ENCODE results near the gene SNX21. TPM values are rescaled to one million over a fixed set of nuclear protein-coding genes. Genes with fewer than 3 reads are reported as not detected.

The SNX21 gene
- total RNA-seq, 1 donor from 2014 or later = 52.6 TPM

DNA sequence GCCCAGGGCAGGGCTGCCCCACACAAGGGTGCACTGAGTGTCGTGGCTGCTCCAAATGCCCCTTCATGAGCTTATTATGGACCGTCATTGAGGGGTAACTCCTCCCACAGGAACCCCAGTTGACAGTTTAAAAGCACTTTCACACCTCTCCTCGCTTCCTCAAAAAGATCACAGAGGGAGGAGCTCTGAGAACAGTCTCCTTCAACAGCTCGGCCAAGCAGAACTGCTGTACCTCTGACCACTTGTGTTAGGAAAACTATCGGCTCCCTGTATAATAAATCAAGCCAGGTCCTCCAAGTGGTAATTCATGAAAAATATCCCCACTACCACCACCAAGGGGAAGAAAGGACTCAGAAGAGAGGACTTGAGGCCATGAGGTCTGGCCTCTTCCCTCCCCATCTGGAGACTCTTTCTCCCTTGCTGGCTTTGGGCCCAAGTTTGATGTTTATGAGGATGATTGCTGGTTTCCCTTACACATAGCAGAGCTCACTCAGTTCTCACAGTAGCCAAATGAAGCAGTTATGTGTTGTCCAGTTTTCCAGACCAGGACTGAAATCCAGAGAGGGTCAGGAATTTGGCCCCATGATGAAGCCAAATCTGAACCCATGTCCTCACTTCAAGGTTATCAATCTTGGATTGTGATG is 8.7 kb downstream of the SNX21 start:
- DNase-seq (ENCODE audit: low spot score) (no peak), ATAC-seq (peak; percentile 68)
- intact Hi-C loops (cut with DNase I) = no loop called here

DNA sequence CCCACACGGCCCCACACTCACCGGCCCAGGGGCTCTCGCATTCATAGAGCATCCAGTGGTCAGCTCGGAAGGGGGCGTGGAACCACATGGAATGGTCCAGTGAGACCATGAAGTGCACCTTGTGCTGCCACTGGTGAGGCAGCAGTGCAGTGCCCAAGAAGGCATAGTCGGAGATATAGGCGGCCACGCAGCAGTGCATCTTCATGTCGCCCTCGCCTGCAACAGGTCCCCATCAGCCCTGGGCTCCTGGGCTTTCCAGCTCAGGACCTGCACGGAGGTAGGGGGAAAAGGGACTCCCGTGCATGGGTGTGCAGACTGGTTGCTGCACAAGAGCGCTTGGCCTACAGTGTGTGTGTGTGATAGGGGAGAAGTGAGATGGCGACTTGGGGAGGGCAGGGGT is 9.9 kb downstream of the SNX21 start:
- intact Hi-C loops (cut with DNase I) = no loop called here
- DNase-seq (ENCODE audit: low spot score) (no peak), ATAC-seq (peak; percentile 2)

DNA sequence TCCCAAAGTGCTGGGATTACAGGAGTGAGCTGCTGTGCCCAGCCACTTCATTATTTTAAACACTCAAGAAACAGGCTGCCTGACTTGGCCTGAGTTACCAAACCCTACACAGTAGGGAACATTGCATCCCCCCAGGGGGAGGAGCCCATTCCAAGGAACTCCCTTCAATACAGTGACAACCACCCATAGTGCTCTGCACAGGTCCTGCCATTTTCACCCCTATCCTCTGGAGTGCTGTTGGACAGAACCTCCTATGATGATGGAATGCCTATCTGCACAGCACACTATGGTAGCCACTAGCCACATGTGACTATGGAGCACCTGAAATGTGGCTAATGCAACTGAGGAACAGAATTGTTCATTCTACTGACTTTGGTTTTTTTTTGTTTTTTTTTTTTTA is 11.9 kb downstream of the SNX21 start:
- ATAC-seq (no peak), DNase-seq (ENCODE audit: low spot score) (no peak)
- intact Hi-C loops (cut with DNase I) = no loop called here

DNA sequence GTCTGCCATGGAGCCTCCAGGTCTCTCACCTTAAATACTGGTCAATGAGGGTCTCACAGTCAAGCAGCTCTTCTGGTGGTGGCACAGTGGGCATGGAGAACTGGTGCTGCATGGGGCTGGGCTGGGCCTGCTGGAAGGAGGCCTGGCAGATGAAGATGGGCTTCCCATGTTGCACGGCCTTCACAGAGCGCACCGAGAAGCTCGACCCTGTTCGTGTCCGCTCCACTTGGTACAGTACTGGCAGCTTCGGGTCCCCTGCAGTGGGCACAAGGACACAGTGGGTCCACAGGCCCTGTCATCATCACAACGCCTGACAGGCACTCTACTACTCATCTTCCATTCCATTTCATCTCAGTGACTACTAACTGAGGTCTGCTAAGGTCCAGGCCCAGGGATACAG is 14.8 kb downstream of the SNX21 start:
- ATAC-seq (no peak), DNase-seq (ENCODE audit: low spot score) (no peak)
- intact Hi-C loops (cut with DNase I) = no loop called here

DNA sequence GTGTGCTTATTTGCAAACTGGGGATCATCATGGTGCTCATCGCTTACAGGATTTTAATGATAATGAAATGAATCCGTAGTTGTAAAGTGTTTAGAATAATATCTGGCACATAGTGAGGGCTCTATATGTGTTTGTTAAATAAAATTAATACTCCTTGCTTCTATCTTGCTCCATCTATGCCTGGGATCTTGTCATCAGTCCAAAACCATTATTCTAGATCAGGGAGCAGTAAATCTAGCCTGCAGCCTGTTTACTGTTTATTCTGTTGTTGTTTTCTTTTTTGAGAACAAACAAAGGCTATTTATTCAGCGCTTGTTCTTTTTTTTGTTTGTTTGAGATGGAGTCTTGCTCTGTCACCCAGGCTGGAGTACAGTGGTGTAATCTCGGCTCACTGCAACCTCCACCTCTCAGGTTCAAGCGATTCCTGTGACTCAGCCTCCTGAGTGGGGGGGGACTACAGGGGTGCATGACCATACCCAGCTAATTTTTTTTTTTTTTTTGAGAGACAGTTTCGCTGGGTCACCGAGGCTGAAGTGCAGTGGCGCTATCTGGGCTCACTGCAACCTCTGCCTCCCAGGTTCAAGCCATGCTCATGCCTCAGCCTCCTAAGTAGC is 15.5 kb downstream of the SNX21 start:
- intact Hi-C loops (cut with DNase I) = no loop called here
- no peak for ATAC-seq
- DNase-seq (ENCODE audit: low spot score) = no peak

DNA sequence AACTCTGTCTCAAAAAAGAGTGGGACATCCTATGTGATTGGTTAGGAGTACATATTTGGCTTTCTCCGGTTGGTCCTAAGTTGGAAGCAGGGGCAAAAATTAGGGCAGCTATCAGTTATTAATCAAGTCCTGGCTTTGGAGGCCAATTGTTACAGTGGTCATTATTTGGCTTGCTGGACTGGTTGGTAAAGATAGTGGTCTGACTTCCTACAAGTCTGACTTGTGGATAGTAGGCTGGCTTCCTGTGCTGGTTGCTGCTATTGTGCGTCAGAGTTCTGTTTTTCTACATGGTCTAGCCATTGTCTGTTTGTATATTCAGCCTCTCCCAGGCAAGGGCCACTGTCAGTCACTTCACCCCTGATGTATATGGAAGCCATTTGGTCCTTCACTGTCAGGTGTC is 16.6 kb downstream of the SNX21 start:
- no peak for ATAC-seq
- DNase-seq (ENCODE audit: low spot score) = no peak
- intact Hi-C loops (cut with DNase I) = no loop called here

DNA sequence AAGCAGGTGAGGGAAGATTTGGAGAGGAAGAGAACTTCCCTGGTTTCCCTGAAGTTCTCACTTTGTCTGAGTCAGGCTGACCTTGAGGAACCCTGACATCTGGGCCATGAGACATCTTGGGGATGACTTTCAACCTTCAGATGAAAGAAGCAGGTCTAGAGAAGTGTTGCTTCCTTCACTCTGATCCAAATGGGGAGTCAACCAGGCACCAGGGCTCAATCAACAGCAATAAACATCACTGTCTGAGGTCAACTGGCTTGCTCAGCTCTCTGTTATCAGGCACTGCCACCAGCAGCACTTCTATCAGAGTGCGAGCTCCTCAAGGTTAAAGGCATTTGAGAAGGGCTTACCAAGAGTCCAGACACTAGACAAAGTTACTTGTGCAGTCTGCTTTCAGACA is 17.3 kb downstream of the SNX21 start:
- ATAC-seq = no peak
- DNase-seq (ENCODE audit: low spot score) = no peak

DNA sequence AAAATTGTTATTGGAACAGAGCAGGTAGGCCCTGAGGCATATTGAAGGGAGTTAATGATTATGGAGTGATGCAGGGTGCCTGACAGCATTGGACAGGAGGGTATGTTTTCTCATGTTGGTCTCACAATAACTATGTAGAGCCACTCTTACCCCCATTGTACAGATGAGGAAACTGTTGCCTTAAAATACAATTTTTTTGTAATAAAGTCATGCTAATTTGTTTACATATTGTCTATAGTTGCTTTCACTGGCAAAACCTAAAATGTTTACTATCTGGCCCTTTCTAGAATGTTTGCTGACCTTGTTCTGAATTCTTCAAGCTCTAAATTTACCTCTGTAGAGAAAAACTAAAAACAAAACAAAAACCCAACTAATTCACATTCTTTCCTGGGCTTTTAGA is 17.9 kb downstream of the SNX21 start:
- ATAC-seq (no peak), DNase-seq (ENCODE audit: low spot score) (no peak)
- intact Hi-C loops (cut with DNase I) = no loop called here

More for the DNA sequence above, 17.3 kb downstream of the SNX21 start:
- intact Hi-C loops (cut with DNase I) = no loop called here

DNA sequence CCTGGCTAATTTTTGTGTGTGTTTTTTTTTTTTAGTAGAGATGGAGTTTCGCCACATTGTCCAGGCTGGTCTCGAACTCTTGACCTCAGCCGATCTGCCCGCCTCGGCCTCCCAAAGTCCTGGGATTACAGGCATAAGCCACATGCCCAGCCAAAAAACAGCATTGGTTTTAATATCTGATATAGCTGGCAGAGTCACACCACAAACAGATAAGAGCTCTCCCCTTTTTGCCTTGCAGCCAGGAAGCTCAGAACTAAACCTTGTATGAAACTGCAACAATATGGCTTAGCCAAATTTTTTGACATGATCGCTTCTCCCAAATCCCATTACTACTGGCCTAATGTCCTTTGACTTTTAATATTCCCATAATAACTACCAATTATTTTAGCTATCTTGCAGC is 18.7 kb downstream of the SNX21 start:
- intact Hi-C loops (cut with DNase I) = no loop called here
- no peak for ATAC-seq
- no peak for DNase-seq (ENCODE audit: low spot score)

DNA sequence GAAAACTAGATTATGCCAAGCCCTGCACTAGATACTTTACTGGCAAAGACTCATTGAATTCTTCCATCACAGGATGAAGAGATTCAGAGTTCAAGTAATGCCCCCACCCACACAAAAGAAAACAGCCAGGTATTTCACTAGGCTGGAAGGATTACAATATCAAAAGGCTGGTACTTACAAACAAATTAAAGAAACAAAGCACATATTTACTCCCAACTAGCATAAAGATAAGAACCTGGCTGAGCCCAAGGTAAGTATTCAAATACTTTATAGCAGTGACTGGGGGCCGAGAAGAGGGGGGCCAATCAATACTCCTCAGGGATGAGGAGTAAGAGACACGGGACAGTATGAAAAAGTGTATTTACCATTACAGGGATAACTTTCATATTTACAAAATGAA is 19.9 kb downstream of the SNX21 start:
- no peak for ATAC-seq
- intact Hi-C loops (cut with DNase I) = no loop called here
- no peak for DNase-seq (ENCODE audit: low spot score)

DNA sequence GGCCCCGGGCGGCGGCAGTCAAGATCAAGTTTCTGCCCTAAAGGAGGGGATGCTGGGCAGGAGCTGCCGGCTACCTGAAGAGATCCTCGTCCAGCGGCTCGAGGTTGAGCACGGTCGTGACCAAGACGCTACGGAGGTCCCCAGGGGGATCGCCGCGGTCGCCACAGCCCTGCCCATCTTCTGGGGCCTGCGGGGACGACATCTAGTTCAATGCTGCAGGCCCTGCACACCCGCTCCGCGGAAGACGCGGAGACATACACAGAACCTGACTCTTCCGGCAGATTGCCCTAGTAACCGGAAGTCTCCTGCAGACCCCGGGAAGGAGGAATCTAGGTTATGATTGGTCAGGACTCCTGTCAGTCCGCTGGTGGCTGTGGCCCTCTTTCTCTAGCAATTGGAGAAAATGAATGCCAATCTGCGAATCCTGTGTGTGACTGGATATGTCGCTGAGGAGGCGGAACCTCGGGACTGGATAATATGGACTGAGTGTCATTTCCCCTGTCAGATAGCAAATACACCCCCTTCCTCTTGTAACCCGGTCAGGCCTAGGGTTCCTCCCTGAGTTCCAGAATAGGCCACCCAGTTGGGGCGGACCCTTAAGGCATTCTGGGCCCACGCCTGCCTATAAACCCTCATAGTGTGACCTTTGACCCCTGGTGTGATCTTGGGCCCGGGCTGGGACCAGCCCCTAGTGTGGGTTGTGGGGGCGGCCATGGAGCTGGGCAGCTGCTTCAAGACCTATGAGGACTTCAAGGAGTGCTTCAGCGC is 23.7 kb downstream of the SNX21 start, which contains the start of the genes ACOT8 and ZSWIM3:
Gene ACOT8 (minus strand): TSS at position 279 of the 768 bp plus-strand sequence. CDS start 77 bp downstream, at position 202.
Gene ZSWIM3 (plus strand): TSS at position 501 of the 768 bp plus-strand sequence. CDS start 212 bp downstream, at position 713.
- intact Hi-C loops (cut with DNase I) = no loop called here
- DNase-seq (ENCODE audit: low spot score) (peak; percentile 95), ATAC-seq (peak; percentile 99)

DNA sequence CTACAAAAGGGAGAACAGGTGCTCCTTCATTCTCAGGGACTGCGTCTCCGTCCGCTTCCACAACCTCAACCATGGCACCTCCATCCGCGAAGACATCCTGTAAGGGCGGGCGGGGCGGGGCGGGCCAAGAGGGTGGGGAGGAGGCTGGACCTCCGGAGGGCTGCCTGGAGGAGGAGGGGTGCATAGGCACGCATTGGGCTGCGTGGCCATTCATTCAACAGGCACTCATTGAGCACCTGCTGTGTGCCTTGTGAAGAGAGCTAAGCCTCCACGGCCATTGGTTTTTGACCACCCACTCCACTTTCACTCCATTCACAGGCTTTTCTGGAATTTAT is 24.2 kb downstream of the SNX21 start:
- intact Hi-C loops (cut with DNase I) = no loop called here
- DNase-seq (ENCODE audit: low spot score) = no peak
- ATAC-seq = no peak

DNA sequence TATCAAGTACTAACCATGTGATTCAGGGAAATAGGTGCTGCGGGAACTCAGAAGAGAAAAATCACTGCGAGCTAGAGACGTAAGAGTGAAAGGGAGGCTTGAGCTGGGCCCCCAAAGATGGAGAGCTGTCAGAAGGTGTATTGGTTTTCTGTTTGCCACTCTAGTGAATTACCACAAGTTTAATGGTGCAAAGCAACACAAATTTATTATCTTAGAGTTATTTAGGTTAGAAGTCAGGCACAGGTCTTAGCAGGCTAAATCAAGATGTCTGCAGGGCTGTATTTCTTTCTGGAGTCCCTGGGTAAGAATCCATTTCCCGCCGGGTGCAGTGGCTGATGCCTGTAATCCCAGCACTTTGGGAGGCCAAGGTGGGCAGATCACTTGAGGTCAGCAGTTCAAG is 26.3 kb downstream of the SNX21 start:
- intact Hi-C loops (cut with DNase I) = no loop called here
- no peak for DNase-seq (ENCODE audit: low spot score)
- ATAC-seq = no peak

DNA sequence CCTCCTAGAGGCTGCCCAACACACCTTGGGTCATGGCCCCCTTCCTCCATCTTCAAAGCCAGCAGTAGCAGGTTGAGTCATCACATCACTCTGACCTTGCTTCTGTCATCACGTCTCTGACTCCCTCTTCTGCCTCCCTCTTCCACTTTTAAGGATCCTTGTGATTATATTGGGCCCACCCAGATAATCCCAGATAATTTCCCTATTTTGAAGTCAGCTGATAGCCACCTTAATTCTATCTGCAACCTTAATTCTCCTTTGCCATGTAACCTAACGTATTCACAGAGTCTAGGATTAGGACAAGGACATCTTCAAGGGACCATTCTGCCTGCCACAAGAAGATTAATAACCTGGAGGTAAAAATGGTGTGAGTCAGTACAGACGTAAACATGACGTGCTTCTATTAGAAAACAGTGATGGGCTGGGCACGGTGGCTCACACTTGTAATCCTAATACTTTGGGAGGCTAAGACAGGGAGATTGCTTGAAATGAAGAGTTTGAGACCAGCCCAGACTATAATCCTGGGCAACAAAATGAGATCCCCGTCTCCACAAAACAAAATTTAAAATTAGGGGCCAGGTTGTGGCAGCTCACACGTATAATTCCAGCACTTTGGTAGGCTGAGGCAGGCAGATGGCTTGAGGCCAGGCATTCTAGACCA is 27.1 kb downstream of the SNX21 start:
- DNase-seq (ENCODE audit: low spot score) (peak; percentile 3), ATAC-seq (no peak)
- intact Hi-C loops (cut with DNase I) = no loop called here

DNA sequence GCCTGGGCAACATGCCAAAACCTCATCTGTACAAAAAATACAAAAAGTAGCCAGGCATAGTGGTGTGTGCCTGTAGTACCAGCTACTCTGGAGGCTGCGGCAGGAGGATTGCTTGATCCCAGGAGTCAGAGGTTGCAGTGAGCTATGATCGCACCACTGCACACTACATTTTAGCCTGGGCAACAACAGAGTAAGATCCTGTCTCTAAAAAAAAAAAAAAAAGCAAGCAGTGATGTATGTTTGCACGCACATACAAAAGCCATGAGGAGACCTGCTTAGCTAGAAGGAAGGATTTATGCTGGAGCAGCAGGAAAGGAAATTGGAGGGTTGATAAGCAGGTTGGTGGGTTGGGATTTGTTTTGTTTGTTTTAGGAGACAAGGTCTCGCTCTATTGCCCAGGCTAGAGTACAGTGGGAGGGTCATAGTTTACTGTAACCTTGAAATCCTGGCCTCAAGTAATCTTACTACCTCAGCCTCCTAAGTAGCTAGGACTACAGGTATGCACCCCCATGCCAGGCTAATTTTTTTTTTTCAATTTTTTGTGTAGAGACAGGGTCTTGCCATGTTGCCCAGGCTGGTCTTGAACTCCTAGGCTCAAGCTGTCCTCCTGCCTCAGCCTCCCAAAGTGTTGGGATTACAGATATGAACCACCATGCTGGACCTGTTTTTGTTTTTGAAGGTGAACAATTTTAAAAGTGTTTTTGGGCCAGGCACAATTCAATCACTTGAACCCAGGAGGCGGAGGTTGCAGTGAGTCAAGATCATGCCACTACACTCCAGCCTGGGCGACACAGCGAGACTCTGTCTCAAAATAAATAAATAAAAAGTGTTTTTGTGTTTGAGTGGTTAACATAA is 27.8 kb downstream of the SNX21 start:
- intact Hi-C loops (cut with DNase I) = no loop called here
- ATAC-seq = no peak
- DNase-seq (ENCODE audit: low spot score) = peak; percentile 45

DNA sequence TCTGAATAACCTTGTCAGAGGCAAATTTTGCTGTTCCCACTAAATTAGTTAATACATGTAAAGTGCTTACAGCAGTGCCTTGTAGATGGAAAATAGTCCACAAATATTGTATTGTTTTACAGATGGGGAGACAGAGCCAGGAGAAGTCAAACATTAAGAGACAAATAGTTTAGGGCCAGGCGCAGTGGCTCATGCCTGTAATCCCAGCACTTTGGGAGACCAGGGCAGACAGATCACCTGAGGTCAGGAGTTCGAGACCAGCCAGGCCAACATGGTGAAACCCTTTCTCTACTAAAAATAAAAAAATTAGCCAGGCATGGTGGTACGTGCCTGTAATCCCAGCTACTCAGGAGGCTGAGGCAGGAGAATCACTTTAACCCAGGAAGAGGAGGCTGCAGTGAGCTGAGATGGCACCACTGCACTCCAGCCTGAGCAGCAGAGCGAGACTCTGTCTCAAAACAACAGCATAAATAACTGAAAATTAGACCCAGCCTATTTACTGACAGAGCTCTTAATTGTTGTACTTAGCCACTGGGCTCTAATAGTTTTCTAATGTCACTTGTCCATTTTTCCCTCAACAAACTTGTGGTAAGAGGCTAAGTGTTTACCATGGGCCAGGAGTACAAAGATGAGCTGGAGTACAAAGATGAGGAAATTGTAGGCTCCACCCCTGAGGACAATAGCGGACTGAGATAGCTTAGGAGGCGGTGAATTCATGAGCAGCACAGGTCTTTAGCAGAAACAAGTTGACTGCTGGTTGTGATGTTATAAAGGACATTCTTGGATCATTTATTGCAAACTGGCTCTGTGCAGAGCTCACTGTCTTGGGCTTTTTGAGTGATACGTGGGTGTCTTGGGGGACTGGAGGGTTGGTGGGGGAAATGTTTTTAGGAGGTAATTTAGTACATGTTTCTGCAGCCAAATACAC is 30.2 kb downstream of the SNX21 start:
- ATAC-seq = peak; percentile 56
- intact Hi-C loops (cut with DNase I) = no loop called here
- DNase-seq (ENCODE audit: low spot score) = no peak

DNA sequence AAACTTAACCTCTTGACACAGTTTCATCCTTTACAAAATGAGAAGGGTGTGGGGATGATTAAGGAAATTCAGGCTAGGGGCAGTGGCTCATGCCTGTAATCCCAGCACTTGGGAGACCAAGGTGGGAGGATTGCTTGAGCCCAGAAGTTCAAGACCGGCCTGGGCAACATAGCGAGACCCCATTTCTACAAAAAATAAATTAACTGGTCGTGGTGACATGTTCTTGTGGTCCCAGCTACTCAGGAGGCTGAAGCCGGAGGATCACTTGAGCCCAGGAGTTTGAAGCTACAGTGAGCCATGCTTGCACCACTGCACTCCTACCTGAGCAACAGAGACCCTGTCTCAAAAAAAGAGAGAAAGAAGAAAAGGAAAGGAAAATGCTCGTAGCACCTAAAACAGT is 32.9 kb downstream of the SNX21 start:
- ATAC-seq = no peak
- intact Hi-C loops (cut with DNase I) = no loop called here
- DNase-seq (ENCODE audit: low spot score) = no peak
